GM19023 (cell line): ENCODE results near the gene XRCC4.
"Not testable (repeated sequence)": the region's sequence is repeated elsewhere in the genome, so short reads cannot be mapped to it uniquely, and the experiment has no call there.

Experiments used
- ATAC-seq: cut with Tn5 transposase; IDR thresholded peaks from one replicate; pipeline ENCODE4 v1.9.1; 2021; ENCODE audit warnings: mild to moderate bottlenecking, moderate library complexity; ENCODE audit not compliant: unreplicated experiment

The XRCC4 gene

GRCh38 chr5:83107692-83108420 is 30.5 kb downstream of the XRCC4 start:
- no peak for ATAC-seq

GRCh38 chr5:83109380-83109779 is 32.0 kb downstream of the XRCC4 start:
- ATAC-seq, result no peak

GRCh38 chr5:83115816-83116215 is 38.5 kb downstream of the XRCC4 start:
- no peak for ATAC-seq

- no peak for ATAC-seq
Measured at GRCh38 chr5:83118471-83118870, 41.1 kb downstream of the XRCC4 start.

- no peak for ATAC-seq
Measured at GRCh38 chr5:83118976-83119375, 41.6 kb downstream of the XRCC4 start.

GRCh38 chr5:83124593-83124992 is 47.2 kb downstream of the XRCC4 start:
- no peak for ATAC-seq

- ATAC-seq, result no peak
Measured at GRCh38 chr5:83125560-83125959, 48.2 kb downstream of the XRCC4 start.

GRCh38 chr5:83126501-83126900 is 49.2 kb downstream of the XRCC4 start:
- ATAC-seq, result no peak

GRCh38 chr5:83133797-83134196 is 56.5 kb downstream of the XRCC4 start:
- ATAC-seq, result no peak

GRCh38 chr5:83142526-83142925 is 65.2 kb downstream of the XRCC4 start:
- no peak for ATAC-seq

- ATAC-seq, result no peak
Measured at GRCh38 chr5:83145241-83145640, 67.9 kb downstream of the XRCC4 start.

- no peak for ATAC-seq
Measured at GRCh38 chr5:83145882-83146331, 68.6 kb downstream of the XRCC4 start.

- no peak for ATAC-seq
Measured at GRCh38 chr5:83146441-83146840, 69.1 kb downstream of the XRCC4 start.

GRCh38 chr5:83147593-83147992 is 70.2 kb downstream of the XRCC4 start:
- no peak for ATAC-seq

- no peak for ATAC-seq
Measured at GRCh38 chr5:83148370-83148769, 71.0 kb downstream of the XRCC4 start.

- no peak for ATAC-seq
Measured at GRCh38 chr5:83149671-83150070, 72.3 kb downstream of the XRCC4 start.

GRCh38 chr5:83151821-83152220 is 74.5 kb downstream of the XRCC4 start:
- ATAC-seq, result no peak

- ATAC-seq, result not testable (repeated sequence)
Measured at GRCh38 chr5:83152996-83153395, 75.6 kb downstream of the XRCC4 start.

- ATAC-seq, result no peak
Measured at GRCh38 chr5:83156001-83156400, 78.7 kb downstream of the XRCC4 start.

GRCh38 chr5:83157163-83157562 is 79.8 kb downstream of the XRCC4 start:
- ATAC-seq, result no peak

GRCh38 chr5:83162601-83163000 is 85.3 kb downstream of the XRCC4 start:
- ATAC-seq, result no peak

GRCh38 chr5:83167538-83167937 is 90.2 kb downstream of the XRCC4 start:
- ATAC-seq, result no peak
